Body of pancreas (tissue), 4 donors: ENCODE results near the gene APIP. TPM values are rescaled to one million over a fixed set of nuclear protein-coding genes. Genes with fewer than 3 reads are reported as not detected.

Source experiments
- ATAC-seq: fragments of 150-250 bp; one replicate; pipeline ENCODE4 v1.9.1; 2016
- DNase-seq, 4 donors: peaks; one replicate each; pipeline ENCODE4 v3.0.0-alpha.2; 2019
- H3K27ac ChIP-seq, 4 donors: fragments of 200-600 bp; sonication (generic); 1 replicate in 3 of 4; 2 replicates in 1 of 4; pipeline versions ENCODE4 v1.5.1 to v1.6.1; 2016 to 2019; ENCODE audit warnings: mild to moderate bottlenecking in 1 of 4, mixed read lengths in 1 of 4, moderate library complexity in 1 of 4
- H3K27me3 ChIP-seq, 2 donors: fragments of 200-600 bp; sonication (generic); one replicate each; pipeline ENCODE4 v1.6.0; 2016; ENCODE audit warnings: mild to moderate bottlenecking in 1 of 2
- H3K36me3 ChIP-seq, 2 donors: fragments of 200-600 bp; sonication (generic); replicated peaks in 1 of 2; 2 replicates each; pipeline ENCODE4 v1.5.1; 2016; ENCODE audit warnings: low read depth in 2 of 2; ENCODE audit not compliant: insufficient read depth in 1 of 2
- H3K4me1 ChIP-seq: fragments of 200-600 bp; sonication (generic); one replicate; pipeline ENCODE4 v1.6.0; 2016
- H3K4me3 ChIP-seq, 2 donors: fragments of 200-600 bp; sonication (generic); 1 replicate in 1 of 2; 2 replicates in 1 of 2; pipeline ENCODE4 v1.5.1; 2016 to 2019
- H3K9me3 ChIP-seq, 3 donors: fragments of 200-600 bp; sonication (generic); 1 replicate in 2 of 3; 2 replicates in 1 of 3; pipeline ENCODE4 v1.5.1; 2016
- CTCF ChIP-seq, 7 experiments: fragments of 450-650 bp in 4 of 7; fragments of 200-600 bp in 3 of 7; sonication (generic) in 3 of 7; IDR thresholded peaks; one replicate each; pipeline ENCODE4 v1.5.1; 2016 to 2019; ENCODE audit warnings: antibody characterized with exemption in 7 of 7
- POLR2A ChIP-seq, 3 donors: fragments of 450-650 bp; IDR thresholded peaks; one replicate each; pipeline ENCODE4 v1.6.1; 2016; ENCODE audit warnings: antibody characterized with exemption in 3 of 3, mild to moderate bottlenecking in 2 of 3
- WGBS, 2 donors: methylation state at CpG; one replicate each; pipeline ENCODE4 v1.1.5; 2017; 5-methylcytosine and 5-hydroxymethylcytosine counted together
- intact Hi-C: fragments of 100-400 bp; cut with DNase I; formaldehyde crosslinking; loops from one replicate; pipeline ENCODE4 v1.15.1; 2023
- total RNA-seq, 2 donors: library from RNA; depleted of rRNA; stranded (reverse); fragments of >200 nt; gene quantifications; one replicate each; pipeline ENCODE4 v1.1.0, GENCODE V29; 2016

APIP gene
- total RNA-seq, 2 donors from 2014 or later: 8.9 to 36.8 TPM

- H3K36me3 ChIP-seq: no peaks in the 10 kb centered on the region
- H3K4me3 ChIP-seq: no peak overlapping the region
- ATAC-seq (no peak), DNase-seq (no peak)
- no peaks in the 10 kb centered on the region for H3K9me3 ChIP-seq
- H3K27me3 ChIP-seq: no peaks in the 10 kb centered on the region
- H3K27ac ChIP-seq: no peak overlapping the region
- 64 to 74% methylated on average over 4 of the region's 4 CpGs for WGBS, 2 donors
- no peaks in the 10 kb centered on the region for H3K4me1 ChIP-seq
- TF ChIP-seq POLR2A (IDR thresholded peaks at IDR 0.05) (no peak), CTCF (IDR thresholded peaks at IDR 0.05) (no peak)
- intact Hi-C loops: no loop called here
Measured at GRCh38 chr11:34860034-34860433, 56.1 kb downstream of the APIP start.

GRCh38 chr11:34859496-34859895 lies 56.7 kb downstream of the APIP start:
- TF ChIP-seq CTCF (IDR thresholded peaks at IDR 0.05) (no peak), POLR2A (IDR thresholded peaks at IDR 0.05) (no peak)
- WGBS, 2 donors: 77 to 81% methylated on average over 2 of the region's 2 CpGs
- no peak for DNase-seq

GRCh38 chr11:34857463-34857862 lies 58.7 kb downstream of the APIP start:
- intact Hi-C loops: no loop called here
- no peak overlapping the region for H3K27ac ChIP-seq
- WGBS, 2 donors: 82 to 92% methylated on average over 2 of the region's 2 CpGs
- DNase-seq: no peak
- H3K4me3 ChIP-seq: no peak overlapping the region
- TF ChIP-seq POLR2A (IDR thresholded peaks at IDR 0.05) (no peak), CTCF (IDR thresholded peaks at IDR 0.05) (no peak)
- H3K9me3 ChIP-seq: no peaks in the 10 kb centered on the region
- ATAC-seq: no peak
- H3K27me3 ChIP-seq: no peaks in the 10 kb centered on the region
- H3K4me1 ChIP-seq: no peaks in the 10 kb centered on the region
- no peaks in the 10 kb centered on the region for H3K36me3 ChIP-seq

More at GRCh38 chr11:34859496-34859895, 56.7 kb downstream of the APIP start:
- Histone ChIP-seq H3K9me3 (no peaks in the 10 kb centered on the region), H3K27me3 (no peaks in the 10 kb centered on the region), H3K27ac (no peak overlapping the region), H3K4me1 (no peaks in the 10 kb centered on the region), H3K36me3 (no peaks in the 10 kb centered on the region), H3K4me3 (no peak overlapping the region)
- ATAC-seq: no peak
- intact Hi-C loops: no loop called here

- no peaks in the 10 kb centered on the region for H3K9me3 ChIP-seq
- WGBS, 2 donors: 80 to 83% methylated on average over 1 of the region's 1 CpG
- H3K27ac ChIP-seq: no peak overlapping the region
- TF ChIP-seq POLR2A (IDR thresholded peaks at IDR 0.05) (no peak), CTCF (IDR thresholded peaks at IDR 0.05) (no peak)
- ATAC-seq: no peak
- H3K4me1 ChIP-seq: no peaks in the 10 kb centered on the region
- DNase-seq: no peak
- no peaks in the 10 kb centered on the region for H3K36me3 ChIP-seq
- no peaks in the 10 kb centered on the region for H3K27me3 ChIP-seq
- intact Hi-C loops: no loop called here
- no peak overlapping the region for H3K4me3 ChIP-seq
Measured at GRCh38 chr11:34856251-34856650, 59.9 kb downstream of the APIP start.

- ATAC-seq: no peak
- intact Hi-C loops: no loop called here
- TF ChIP-seq POLR2A (IDR thresholded peaks at IDR 0.05) (no peak), CTCF (IDR thresholded peaks at IDR 0.05) (no peak)
Measured at GRCh38 chr11:34855754-34856095, 60.5 kb downstream of the APIP start.

More at GRCh38 chr11:34855754-34856095, 60.5 kb downstream of the APIP start:
- Histone ChIP-seq H3K27me3 (no peaks in the 10 kb centered on the region), H3K4me3 (no peak overlapping the region), H3K36me3 (no peaks in the 10 kb centered on the region), H3K9me3 (no peaks in the 10 kb centered on the region), H3K27ac (no peak overlapping the region), H3K4me1 (no peaks in the 10 kb centered on the region)
- DNase-seq: no peak
- WGBS, 2 donors: 76 to 80% methylated on average over 3 of the region's 3 CpGs
